HepG2 (cell line): ENCODE results near the gene HSCB. TPM values are rescaled to one million over a fixed set of nuclear protein-coding genes. Genes with fewer than 3 reads are reported as not detected.

ENCODE experiments used
- ATAC-seq: fragments of 200-7000 bp; cut with Tn5 transposase; 3 replicates; pipeline ENCODE4 v1.9.1; 2020; ENCODE audit warnings: mild to moderate bottlenecking, moderate library complexity
- Bru-seq: library from RNA; stranded (reverse); fragments of 400-500 nt; gene quantifications from one replicate; lab custom pipeline; 2021; lab: Mats Ljungman, UMichigan
- BruChase-seq, 2 experiments: library from RNA; stranded (reverse); fragments of 400-500 nt; gene quantifications; one replicate each; lab custom pipeline; 2021; lab: Mats Ljungman, UMichigan
- BruUV-seq: library from RNA; stranded (reverse); fragments of 400-500 nt; replicated peaks from 2 replicates; lab custom pipeline; 2021; lab: Mats Ljungman, UMichigan
- CTCF ChIA-PET: fragments of 300-600 bp; formaldehyde crosslinking; extraction: SDS; loops from one replicate; lab custom pipeline; 2021; ENCODE audit warnings: low total read pairs, inconsistent platforms, low intra/inter-chr PET ratio; lab: Yijun Ruan, JAX
- POLR2A ChIA-PET: fragments of 350-600 bp; sonication (Branson Sonifier 250); formaldehyde crosslinking; loops from one replicate; lab custom pipeline; 2020; ENCODE audit warnings: antibody characterized with exemption, inconsistent platforms; lab: Yijun Ruan, JAX
- DNase-seq: peaks from one replicate; pipeline ENCODE4 v3.0.0-alpha.2; 2015; ENCODE audit warnings: low spot score
- FAIRE-seq: peaks from 3 replicates; lab custom pipeline; 2011; peaks lifted over from hg19 to GRCh38; lab: Jason Lieb, UNC
- H2AFZ ChIP-seq: one replicate; pipeline ENCODE4 v1.6.1; 2011; ENCODE audit warnings: low read length, inconsistent platforms
- H3K27ac ChIP-seq: fragments of 300-600 bp; 3 replicates; pipeline ENCODE4 v1.8.0; 2011; ENCODE audit warnings: mixed run types, mild to moderate bottlenecking, mixed read lengths, low read length, inconsistent platforms; ENCODE audit not compliant: insufficient read depth; ENCODE audit errors: extremely low read length
- H3K27me3 ChIP-seq, 2 experiments: fragments of 200-600 bp in 1 of 2; 2 replicates in 1 of 2; 3 replicates in 1 of 2; pipeline versions ENCODE4 v1.6.0 to v1.8.0; 2011; ENCODE audit warnings: low read length in 2 of 2, mild to moderate bottlenecking in 2 of 2, moderate library complexity in 2 of 2, inconsistent platforms in 1 of 2; ENCODE audit not compliant: insufficient read depth in 2 of 2, control insufficient read depth in 1 of 2
- H3K36me3 ChIP-seq, 2 experiments: fragments of 200-600 bp in 1 of 2; replicated peaks in 1 of 2; 2 replicates in 1 of 2; 3 replicates in 1 of 2; pipeline versions ENCODE4 v1.5.1 to v1.8.0; 2011; ENCODE audit warnings: low read length in 2 of 2, inconsistent platforms in 1 of 2; ENCODE audit not compliant: insufficient read depth in 2 of 2, control insufficient read depth in 1 of 2
- H3K4me1 ChIP-seq: 2 replicates; pipeline ENCODE4 v1.5.1; 2012; ENCODE audit warnings: low read length, inconsistent platforms; ENCODE audit not compliant: insufficient read depth
- H3K4me2 ChIP-seq: 2 replicates; pipeline ENCODE4 v1.6.0; 2011; ENCODE audit warnings: low read depth, low read length, inconsistent platforms
- H3K4me3 ChIP-seq, 3 experiments: fragments of 200-600 bp in 1 of 3; sonication (generic), shearing (Covaris generic) in 1 of 3; replicated peaks in 1 of 3; 2 replicates each; pipeline ENCODE4 v1.5.1; 2011 to 2016; ENCODE audit warnings: low read length in 3 of 3, inconsistent platforms in 2 of 3, low read depth in 2 of 3, mild to moderate bottlenecking in 2 of 3, control low read depth in 1 of 3, mixed read lengths in 1 of 3; ENCODE audit not compliant: insufficient read depth in 1 of 3
- H3K79me2 ChIP-seq: one replicate; pipeline ENCODE4 v1.6.1; 2011; ENCODE audit warnings: low read length, inconsistent platforms; ENCODE audit not compliant: insufficient read depth
- H3K9ac ChIP-seq: 2 replicates; pipeline ENCODE4 v1.6.0; 2011; ENCODE audit warnings: mild to moderate bottlenecking, low read depth, low read length, inconsistent platforms; ENCODE audit not compliant: insufficient read depth
- H3K9me3 ChIP-seq: 2 replicates; pipeline ENCODE4 v1.5.1; 2012; ENCODE audit warnings: mild to moderate bottlenecking, low read length
- H4K20me1 ChIP-seq: 2 replicates; pipeline ENCODE4 v1.6.0; 2011; ENCODE audit warnings: inconsistent platforms, mild to moderate bottlenecking, low read length, moderate library complexity; ENCODE audit not compliant: insufficient read depth
- ARNT ChIP-seq: fragments of 450-650 bp; IDR thresholded peaks from 2 replicates; pipeline ENCODE4 v1.6.1; 2017
- HMGA1 ChIP-seq: sonication (generic); formaldehyde crosslinking; conservative IDR thresholded peaks from 2 replicates; pipeline ENCODE4 v1.4.0; 2020; ENCODE audit warnings: missing genetic modification reagents
- NFYC ChIP-seq: IDR thresholded peaks from 2 replicates; pipeline ENCODE4 v1.6.1; 2016; ENCODE audit warnings: missing genetic modification reagents, missing compliant biosample characterization
- SMAD9 ChIP-seq: sonication (generic); formaldehyde crosslinking; IDR thresholded peaks from 2 replicates; pipeline ENCODE4 v1.5.1; 2020; ENCODE audit warnings: mild to moderate bottlenecking, missing genetic modification reagents
- XRCC5 ChIP-seq: fragments of 200-400 bp; formaldehyde crosslinking; optimal IDR thresholded peaks from 2 replicates; pipeline ENCODE3; 2017; ENCODE audit warnings: mild to moderate bottlenecking, low read length
- ZNF326 ChIP-seq: sonication (generic); formaldehyde crosslinking; IDR thresholded peaks from 2 replicates; pipeline ENCODE4 v1.4.0; 2020; ENCODE audit warnings: missing genetic modification reagents, borderline replicate concordance
- ZNF343 ChIP-seq: sonication (generic); formaldehyde crosslinking; IDR thresholded peaks from 2 replicates; pipeline ENCODE4 v1.4.0; 2020; ENCODE audit warnings: mild to moderate bottlenecking, missing genetic modification reagents
- ZNF775 ChIP-seq: sonication (generic); formaldehyde crosslinking; IDR thresholded peaks from 2 replicates; pipeline ENCODE4 v1.4.0; 2020; ENCODE audit warnings: missing genetic modification reagents, mild to moderate bottlenecking, moderate library complexity, borderline replicate concordance
- ZSCAN5A ChIP-seq: sonication (generic); formaldehyde crosslinking; IDR thresholded peaks from 2 replicates; pipeline ENCODE4 v1.8.0; 2022; ENCODE audit warnings: mild to moderate bottlenecking, missing genetic modification reagents, borderline replicate concordance
- WGBS: methylation state at CpG from one replicate; pipeline ENCODE4 v1.1.6; 2017; ENCODE audit warnings: low lambda C conversion rate; 5-methylcytosine and 5-hydroxymethylcytosine counted together
- in situ Hi-C: cut with HindIII; loops from 2 replicates; pipeline ENCODE4 v1.10.0; 2017; ENCODE audit warnings: low pct_unique_long_range_greater_than_20kb; ENCODE audit not compliant: extremely low pct_ligation_motif_present
- intact Hi-C: fragments of 100-400 bp; cut with micrococcal nuclease; formaldehyde crosslinking; loops from one replicate; pipeline ENCODE4 v1.10.0; 2022; ENCODE audit not compliant: unreplicated experiment
- long read RNA-seq, 2 experiments: library from RNA in 1 of 2; library from polyadenylated mRNA in 1 of 2; stranded (forward) in 1 of 2; unstranded in 1 of 2; transcript quantifications; one replicate each; pipeline ENCODE4 v2.0.0, GENCODE V29; 2019 to 2022
- polyA minus RNA-seq, 3 experiments: library from RNA; depleted of rRNA, polyadenylated mRNA; stranded (reverse); fragments of >200 nt; gene quantifications; 2 replicates each; pipeline ENCODE4 v1.2.3, GENCODE V29; 2011; ENCODE audit warnings: low replicate concordance in 1 of 3
- polyA plus RNA-seq, 8 experiments: library from polyadenylated mRNA; depleted of rRNA in 3 of 8; stranded (reverse) in 7 of 8; unstranded in 1 of 8; fragments of >200 nt; fragmentation: Illumina TruSeq in 4 of 8; extraction: Trizol in 4 of 8; gene quantifications; 2 replicates each; pipeline versions ENCODE4 v1.2.1 to v1.2.3, GENCODE V29; 2011 to 2016; ENCODE audit warnings: low read depth in 4 of 8, missing spikeins in 1 of 8, mixed read lengths in 1 of 8; ENCODE audit not compliant: insufficient read depth in 1 of 8
- total RNA-seq, 5 experiments: library from RNA; depleted of rRNA; stranded (reverse); fragments of >200 nt; fragmentation: Illumina TruSeq; extraction: Trizol; gene quantifications; 2 replicates each; pipeline ENCODE4 v1.2.3, GENCODE V29; 2016; ENCODE audit warnings: low read depth in 1 of 5
- TF ChIP-seq, protein P1 (sequence below): sonication (generic); formaldehyde crosslinking; IDR thresholded peaks from 2 replicates; pipeline ENCODE4 v1.5.1; 2020; ENCODE audit warnings: missing genetic modification reagents, mild to moderate bottlenecking, borderline replicate concordance
- TF ChIP-seq, protein P2 (sequence below), 2 experiments: sonication (generic) in 1 of 2; formaldehyde crosslinking in 1 of 2; IDR thresholded peaks; 2 replicates each; pipeline versions ENCODE4 v1.5.1 to v1.6.1; 2011 to 2020; ENCODE audit warnings: borderline replicate concordance in 1 of 2, low read depth in 1 of 2, low read length in 1 of 2, mild to moderate bottlenecking in 1 of 2, missing genetic modification reagents in 1 of 2, moderate library complexity in 1 of 2

HSCB gene
- total RNA-seq (2016; rRNA removed; fragmentation: Illumina TruSeq; extraction: Trizol): 20.2 and 20.9 TPM in 2 replicates
- total RNA-seq (2016; cell fraction: cytosol; rRNA removed; fragmentation: Illumina TruSeq; extraction: Trizol; ENCODE audit: low read depth): 11.3 and 12.3 TPM in 2 replicates
- total RNA-seq (2016; cell fraction: insoluble cytoplasmic fraction; rRNA removed; fragmentation: Illumina TruSeq; extraction: Trizol): 19.5 and 25.4 TPM in 2 replicates
- total RNA-seq (2016; cell fraction: membrane; rRNA removed; fragmentation: Illumina TruSeq; extraction: Trizol): 16.5 and 17.3 TPM in 2 replicates
- 9.6 and 10.0 TPM in 2 replicates for total RNA-seq (2016; cell fraction: nucleus; rRNA removed; fragmentation: Illumina TruSeq; extraction: Trizol)
- 13.9 and 15.4 TPM in 2 replicates for polyA plus RNA-seq (2011; rRNA removed)
- polyA plus RNA-seq (2011; cell fraction: cytosol; rRNA removed): 14.2 and 16.4 TPM in 2 replicates
- 2.6 and 3.9 TPM in 2 replicates for polyA plus RNA-seq (2011; cell fraction: nucleus; rRNA removed)
- polyA plus RNA-seq (2012): 11.6 and 13.2 TPM in 2 replicates
- 10.9 and 12.6 TPM in 2 replicates for polyA plus RNA-seq (2016; cell fraction: cytosol; fragmentation: Illumina TruSeq; extraction: Trizol; ENCODE audit: low read depth)
- 21.6 and 24.8 TPM in 2 replicates for polyA plus RNA-seq (2016; cell fraction: insoluble cytoplasmic fraction; fragmentation: Illumina TruSeq; extraction: Trizol; ENCODE audit: low read depth)
- polyA plus RNA-seq (2016; cell fraction: membrane; fragmentation: Illumina TruSeq; extraction: Trizol; ENCODE audit: low read depth): 13.5 and 17.0 TPM in 2 replicates
- polyA plus RNA-seq (2016; cell fraction: nucleus; fragmentation: Illumina TruSeq; extraction: Trizol; ENCODE audit: insufficient read depth, low read depth): 12.1 and 16.2 TPM in 2 replicates
- 7.9 and 11.5 TPM in 2 replicates for polyA minus RNA-seq (2011; rRNA and poly(A)+ RNA removed; ENCODE audit: low replicate concordance)
- 3.6 and 5.4 TPM in 2 replicates for polyA minus RNA-seq (2011; cell fraction: cytosol; rRNA and poly(A)+ RNA removed)
- polyA minus RNA-seq (2011; cell fraction: nucleus; rRNA and poly(A)+ RNA removed): 3.9 and 6.2 TPM in 2 replicates
- percentile 62 among the genes with signal in this experiment for Bru-seq, nascent RNA
- percentile 56 among the genes with signal in this experiment for BruChase-seq, experiment 1, labeled RNA remaining after a 6-hour chase
- percentile 59 among the genes with signal in this experiment for BruChase-seq, experiment 2, labeled RNA remaining after a 2-hour chase
- long read RNA-seq, experiment 1, partial matches to known transcripts: 3 of 13 reads
- long read RNA-seq, experiment 1, other reads (novel, unspliced or antisense): 4 of 13 reads
- long read RNA-seq, experiment 2, transcript HSCB-201 (6 exons, 1,114 nt): major isoform, 16 of 43 reads
- long read RNA-seq, experiment 2, partial matches to known transcripts: 2 of 43 reads
- long read RNA-seq, experiment 2, other reads (novel, unspliced or antisense): 20 of 43 reads

DNA sequence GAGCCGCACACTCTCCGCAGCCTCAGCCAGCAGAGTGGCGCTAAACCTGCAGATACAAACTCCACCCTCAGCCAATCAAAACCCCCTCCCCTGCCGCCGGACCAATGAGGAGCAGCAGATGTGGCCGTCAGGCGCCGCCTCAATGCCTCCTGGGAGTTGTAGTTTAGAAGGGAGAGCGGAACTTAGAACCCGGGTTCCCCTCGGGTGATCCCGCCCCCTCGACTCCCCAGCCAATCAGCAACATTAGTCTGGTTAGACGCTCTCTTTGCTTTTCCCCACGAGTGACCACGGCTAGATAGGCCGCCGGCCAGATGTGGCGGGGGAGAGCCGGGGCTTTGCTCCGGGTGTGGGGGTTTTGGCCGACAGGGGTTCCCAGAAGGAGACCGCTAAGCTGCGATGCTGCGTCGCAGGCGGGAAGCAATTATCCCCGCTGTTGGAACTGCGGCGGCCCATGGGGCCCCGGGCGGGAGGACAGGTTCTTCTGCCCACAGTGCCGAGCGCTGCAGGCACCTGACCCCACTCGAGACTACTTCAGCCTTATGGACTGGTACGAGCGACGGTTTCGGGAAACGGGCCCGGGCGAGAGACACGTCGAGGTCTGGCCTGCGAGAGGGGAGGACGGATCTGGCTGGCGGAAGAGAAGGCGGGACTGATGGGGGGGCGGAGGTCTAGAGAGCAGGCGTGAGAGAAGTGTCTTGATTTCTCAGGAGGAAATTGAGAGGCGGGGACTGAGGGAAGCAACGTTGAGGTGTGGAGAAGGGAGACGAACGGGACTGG is at the start of gene HSCB, which contains the start of gene CHEK2:
TSS of gene HSCB (plus strand) at position 255 of the 777 bp plus-strand sequence. CDS start at position 312, 57 bp downstream.
TSS of gene CHEK2 (minus strand) at position 36 of the 777 bp plus-strand sequence. CDS start 7,099 bp downstream, outside the sequence.
- in situ Hi-C loops (no loop called here), intact Hi-C loops (loop anchor here (5.0 kb wide), 1 partner anchor 40 kb away; no protein-coding TSS in a partner anchor)
- Histone ChIP-seq H3K9me3 (no peaks in the 10 kb centered on the region), H3K4me1 (peaks cover 76% of the 10 kb centered on the region), H2AFZ (peak within 1 kb of the TSS; percentile 90), H3K79me2 (peaks cover 58% of the 10 kb centered on the region), H3K4me3 (peak within 1 kb of the TSS; percentile 78 to 96 (median 92)), H3K4me2 (peak within 1 kb of the TSS; percentile 88), H3K27ac (peak within 1 kb of the TSS; percentile 79), H3K9ac (peak within 1 kb of the TSS; percentile 89), H4K20me1 (no peaks in the 10 kb centered on the region), H3K27me3 (no peaks in the 10 kb centered on the region), H3K36me3 (peaks cover 5 to 26% of the 10 kb centered on the region in 2 experiments)
- WGBS: 0% methylated on average over 30 of the region's 54 CpGs
- ATAC-seq: peak; percentile 97
- CTCF ChIA-PET: no interaction called here
- no TSS peak for BruUV-seq
- POLR2A ChIA-PET: interaction anchor here (1.1 to 2.3 kb wide), 5 partner anchors 31 to 77 kb away, joined by 4 to 7 read pairs (median 5); partner anchors contain the start of genes CCDC117, TTC28 and XBP1
- peak; percentile 98 for DNase-seq
- peak; percentile 93 for FAIRE-seq
- TF ChIP-seq, protein P1, sequence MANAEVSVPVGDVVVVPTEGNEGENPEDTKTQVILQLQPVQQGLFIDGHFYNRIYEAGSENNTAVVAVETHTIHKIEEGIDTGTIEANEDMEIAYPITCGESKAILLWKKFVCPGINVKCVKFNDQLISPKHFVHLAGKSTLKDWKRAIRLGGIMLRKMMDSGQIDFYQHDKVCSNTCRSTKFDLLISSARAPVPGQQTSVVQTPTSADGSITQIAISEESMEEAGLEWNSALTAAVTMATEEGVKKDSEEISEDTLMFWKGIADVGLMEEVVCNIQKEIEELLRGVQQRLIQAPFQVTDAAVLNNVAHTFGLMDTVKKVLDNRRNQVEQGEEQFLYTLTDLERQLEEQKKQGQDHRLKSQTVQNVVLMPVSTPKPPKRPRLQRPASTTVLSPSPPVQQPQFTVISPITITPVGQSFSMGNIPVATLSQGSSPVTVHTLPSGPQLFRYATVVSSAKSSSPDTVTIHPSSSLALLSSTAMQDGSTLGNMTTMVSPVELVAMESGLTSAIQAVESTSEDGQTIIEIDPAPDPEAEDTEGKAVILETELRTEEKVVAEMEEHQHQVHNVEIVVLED (CRISPR knock-in tag): peak; percentile 89; the same call in 1 of the 2 replicates
- TF ChIP-seq SMAD9 (CRISPR knock-in tag) (no peak), ZNF343 (CRISPR knock-in tag) (peak; percentile 63; the same call in 1 of the 2 replicates), ARNT (no peak), ZNF775 (CRISPR knock-in tag) (0 out of 2 replicates have a peak, but pooled peaks have one; percentile 4), XRCC5 (peak; percentile 44), ZSCAN5A (CRISPR knock-in tag) (no peak), HMGA1 (CRISPR knock-in tag) (no peak), NFYC (peak; percentile 99), ZNF326 (CRISPR knock-in tag) (no peak)
- TF ChIP-seq, protein P2, sequence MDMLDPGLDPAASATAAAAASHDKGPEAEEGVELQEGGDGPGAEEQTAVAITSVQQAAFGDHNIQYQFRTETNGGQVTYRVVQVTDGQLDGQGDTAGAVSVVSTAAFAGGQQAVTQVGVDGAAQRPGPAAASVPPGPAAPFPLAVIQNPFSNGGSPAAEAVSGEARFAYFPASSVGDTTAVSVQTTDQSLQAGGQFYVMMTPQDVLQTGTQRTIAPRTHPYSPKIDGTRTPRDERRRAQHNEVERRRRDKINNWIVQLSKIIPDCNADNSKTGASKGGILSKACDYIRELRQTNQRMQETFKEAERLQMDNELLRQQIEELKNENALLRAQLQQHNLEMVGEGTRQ (IDR thresholded peaks at IDR 0.05; ENCODE audit: low read depth, low read length): no peak
- TF ChIP-seq, protein P2 (CRISPR knock-in tag; IDR thresholded peaks at IDR 0.05; ENCODE audit: borderline replicate concordance): no peak; the same call in none of the 2 replicates
